Gastrocnemius medialis (tissue), 4 donors: ENCODE results near the gene RAB20. TPM values are rescaled to one million over a fixed set of nuclear protein-coding genes. Genes with fewer than 3 reads are reported as not detected.

ENCODE experiments used
- ATAC-seq, 2 donors: fragments of 150-250 bp; one replicate each; pipeline ENCODE4 v1.9.1; 2016
- DNase-seq, 2 donors: peaks; one replicate each; pipeline ENCODE4 v3.0.0-alpha.2; 2019
- H3K27ac ChIP-seq, 4 donors: fragments of 200-600 bp; sonication (generic); 1 replicate in 1 of 4; 2 replicates in 3 of 4; pipeline ENCODE4 v1.5.1; 2016 to 2018; ENCODE audit warnings: mild to moderate bottlenecking in 2 of 4, moderate library complexity in 1 of 4
- H3K27me3 ChIP-seq, 3 donors: fragments of 200-600 bp; sonication (generic) in 2 of 3; 1 replicate in 1 of 3; 2 replicates in 2 of 3; pipeline versions ENCODE4 v1.5.1 to v1.6.0; 2016 to 2019; ENCODE audit warnings: mild to moderate bottlenecking in 1 of 3, moderate library complexity in 1 of 3
- H3K36me3 ChIP-seq, 2 donors: fragments of 200-600 bp; sonication (generic) in 1 of 2; one replicate each; pipeline ENCODE4 v1.5.1; 2017 to 2018
- H3K4me1 ChIP-seq, 2 donors: fragments of 200-600 bp; sonication (generic) in 1 of 2; one replicate each; pipeline ENCODE4 v1.5.1; 2016 to 2017; ENCODE audit warnings: mild to moderate bottlenecking in 2 of 2
- H3K4me3 ChIP-seq, 4 donors: fragments of 200-600 bp; sonication (generic) in 3 of 4; 1 replicate in 1 of 4; 2 replicates in 3 of 4; pipeline ENCODE4 v1.5.1; 2016 to 2019; ENCODE audit warnings: mild to moderate bottlenecking in 2 of 4
- H3K9me3 ChIP-seq, 3 donors: fragments of 200-600 bp; sonication (generic) in 2 of 3; 1 replicate in 1 of 3; 2 replicates in 2 of 3; pipeline ENCODE4 v1.5.1; 2016 to 2019
- CTCF ChIP-seq, 5 experiments: fragments of 450-650 bp in 3 of 5; fragments of 200-600 bp in 2 of 5; sonication (generic) in 2 of 5; IDR thresholded peaks in 4 of 5; conservative IDR thresholded peaks in 1 of 5; 1 replicate in 4 of 5; 2 replicates in 1 of 5; pipeline ENCODE4 v1.5.1; 2016 to 2019; ENCODE audit warnings: antibody characterized with exemption in 5 of 5, mild to moderate bottlenecking in 3 of 5, moderate library complexity in 3 of 5
- POLR2A ChIP-seq, 2 donors: fragments of 450-650 bp; IDR thresholded peaks; one replicate each; pipeline ENCODE4 v1.6.1; 2017; ENCODE audit warnings: antibody characterized with exemption in 2 of 2, mild to moderate bottlenecking in 2 of 2, moderate library complexity in 2 of 2
- in situ Hi-C, 4 donors: fragments of 200-750 bp; cut with MboI; loops; one replicate each; pipeline versions ENCODE4 v1.15.0 to v1.8.0; 2017; ENCODE audit warnings: low sequenced_read_pairs in 4 of 4
- intact Hi-C: fragments of 100-400 bp; cut with DNase I; formaldehyde crosslinking; loops from one replicate; pipeline ENCODE4 v1.15.1; 2023; ENCODE audit warnings: low total_unique reads
- total RNA-seq, 4 donors: library from RNA; depleted of rRNA; stranded (reverse); fragments of >200 nt; gene quantifications; one replicate each; pipeline versions ENCODE4 v1.1.0 to v1.2.3, GENCODE V29; 2016

The RAB20 gene
- total RNA-seq, 4 donors from 2014 or later = 0.31 to 9.1 (median 2.0) TPM

GRCh38 chr13:110512198-110512740 lies 49.3 kb downstream of the RAB20 start:
- no peaks in the 10 kb centered on the region for H3K9me3 ChIP-seq
- no peak for DNase-seq
- intact Hi-C loops (no loop called here), in situ Hi-C loops (no loop called here)
- H3K4me1 ChIP-seq = peaks cover 3% of the 10 kb centered on the region in 2 donors
- peaks cover 0 to 21% of the 10 kb centered on the region in 2 donors for H3K36me3 ChIP-seq
- no peaks in the 10 kb centered on the region for H3K27me3 ChIP-seq
- H3K4me3 ChIP-seq = no peak overlapping the region
- TF ChIP-seq CTCF (IDR thresholded peaks at IDR 0.05 in 4 of 5, conservative IDR thresholded peaks at IDR 0.05 in 1 of 5) (no peak), POLR2A (IDR thresholded peaks at IDR 0.05) (no peak)
- no peak for ATAC-seq
- no peak overlapping the region for H3K27ac ChIP-seq

- TF ChIP-seq CTCF (IDR thresholded peaks at IDR 0.05 in 4 of 5, conservative IDR thresholded peaks at IDR 0.05 in 1 of 5) (no peak), POLR2A (IDR thresholded peaks at IDR 0.05) (no peak)
- H3K4me1 ChIP-seq = peaks cover 9% of the 10 kb centered on the region in 2 donors
- ATAC-seq (no peak), DNase-seq (no peak)
- intact Hi-C loops (no loop called here), in situ Hi-C loops (no loop called here)
- no peaks in the 10 kb centered on the region for H3K9me3 ChIP-seq
- peaks cover 0 to 21% of the 10 kb centered on the region in 2 donors for H3K36me3 ChIP-seq
- H3K27ac ChIP-seq = no peak overlapping the region
- H3K27me3 ChIP-seq = no peaks in the 10 kb centered on the region
- no peak overlapping the region for H3K4me3 ChIP-seq
Observed at GRCh38 chr13:110511509-110512181, 49.9 kb downstream of the RAB20 start.

- DNase-seq (no peak), ATAC-seq (no peak)
- no peak overlapping the region for H3K4me3 ChIP-seq
- intact Hi-C loops = loop anchor here (1.0 kb wide), 1 partner anchor 10 kb away; no protein-coding TSS in a partner anchor
- H3K4me1 ChIP-seq = peaks cover 11 to 12% of the 10 kb centered on the region in 2 donors
- peak overlapping the region; percentile 52 to 85 (median 53) for H3K27ac ChIP-seq
- in situ Hi-C loops = no loop called here
- TF ChIP-seq CTCF (IDR thresholded peaks at IDR 0.05 in 4 of 5, conservative IDR thresholded peaks at IDR 0.05 in 1 of 5) (no peak), POLR2A (IDR thresholded peaks at IDR 0.05) (no peak)
- H3K36me3 ChIP-seq = peaks cover 0 to 21% of the 10 kb centered on the region in 2 donors
- H3K9me3 ChIP-seq = no peaks in the 10 kb centered on the region
- no peaks in the 10 kb centered on the region for H3K27me3 ChIP-seq
Observed at GRCh38 chr13:110509971-110510786, 51.3 kb downstream of the RAB20 start.

GRCh38 chr13:110509478-110509926 lies 52.0 kb downstream of the RAB20 start:
- no peaks in the 10 kb centered on the region for H3K9me3 ChIP-seq
- peaks cover 11 to 12% of the 10 kb centered on the region in 2 donors for H3K4me1 ChIP-seq
- intact Hi-C loops (loop anchor here (1.0 kb wide), 1 partner anchor 11 kb away; no protein-coding TSS in a partner anchor), in situ Hi-C loops (no loop called here)
- H3K27ac ChIP-seq = peak overlapping the region; percentile 52 to 85 (median 53)
- H3K36me3 ChIP-seq = peaks cover 0 to 21% of the 10 kb centered on the region in 2 donors
- no peak for DNase-seq
- no peaks in the 10 kb centered on the region for H3K27me3 ChIP-seq
- H3K4me3 ChIP-seq = no peak overlapping the region
- peak; percentile 34 to 35 for ATAC-seq
- no peak for TF ChIP-seq POLR2A (IDR thresholded peaks at IDR 0.05)
- no peak for TF ChIP-seq CTCF (IDR thresholded peaks at IDR 0.05 in 4 of 5, conservative IDR thresholded peaks at IDR 0.05 in 1 of 5)
